Measurements from ENCODE around the gene TECPR2.

The TECPR2 gene

DNA sequence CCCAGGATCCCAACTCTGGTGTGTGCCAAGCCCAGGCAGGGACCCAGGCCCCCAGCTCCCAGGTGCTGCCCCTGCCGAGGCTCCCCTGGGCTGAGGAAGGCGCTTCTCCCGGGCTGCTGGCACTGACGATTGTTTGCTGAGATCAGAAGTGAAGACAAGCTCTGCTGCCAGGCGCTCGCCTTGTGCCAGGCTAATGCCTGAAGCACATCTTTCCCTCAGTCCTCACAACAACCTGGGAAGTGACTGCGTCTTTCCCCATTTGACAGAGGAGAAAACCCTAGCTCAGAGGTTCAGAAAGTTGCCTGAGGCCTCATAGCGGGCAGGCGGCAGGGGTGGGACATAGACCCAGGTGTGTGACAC lies 110.0 kb downstream of the TECPR2 start:
- no peak overlapping the region for H3K4me3 ChIP-seq (ENCODE audit: low read depth, low read length)
- TF ChIP-seq, protein P1, sequence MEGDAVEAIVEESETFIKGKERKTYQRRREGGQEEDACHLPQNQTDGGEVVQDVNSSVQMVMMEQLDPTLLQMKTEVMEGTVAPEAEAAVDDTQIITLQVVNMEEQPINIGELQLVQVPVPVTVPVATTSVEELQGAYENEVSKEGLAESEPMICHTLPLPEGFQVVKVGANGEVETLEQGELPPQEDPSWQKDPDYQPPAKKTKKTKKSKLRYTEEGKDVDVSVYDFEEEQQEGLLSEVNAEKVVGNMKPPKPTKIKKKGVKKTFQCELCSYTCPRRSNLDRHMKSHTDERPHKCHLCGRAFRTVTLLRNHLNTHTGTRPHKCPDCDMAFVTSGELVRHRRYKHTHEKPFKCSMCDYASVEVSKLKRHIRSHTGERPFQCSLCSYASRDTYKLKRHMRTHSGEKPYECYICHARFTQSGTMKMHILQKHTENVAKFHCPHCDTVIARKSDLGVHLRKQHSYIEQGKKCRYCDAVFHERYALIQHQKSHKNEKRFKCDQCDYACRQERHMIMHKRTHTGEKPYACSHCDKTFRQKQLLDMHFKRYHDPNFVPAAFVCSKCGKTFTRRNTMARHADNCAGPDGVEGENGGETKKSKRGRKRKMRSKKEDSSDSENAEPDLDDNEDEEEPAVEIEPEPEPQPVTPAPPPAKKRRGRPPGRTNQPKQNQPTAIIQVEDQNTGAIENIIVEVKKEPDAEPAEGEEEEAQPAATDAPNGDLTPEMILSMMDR (IDR thresholded peaks at IDR 0.05; ENCODE audit: low read depth, low read length, missing control alignments): no peak
- DNase-seq (ENCODE audit: low read depth): no peak

DNA sequence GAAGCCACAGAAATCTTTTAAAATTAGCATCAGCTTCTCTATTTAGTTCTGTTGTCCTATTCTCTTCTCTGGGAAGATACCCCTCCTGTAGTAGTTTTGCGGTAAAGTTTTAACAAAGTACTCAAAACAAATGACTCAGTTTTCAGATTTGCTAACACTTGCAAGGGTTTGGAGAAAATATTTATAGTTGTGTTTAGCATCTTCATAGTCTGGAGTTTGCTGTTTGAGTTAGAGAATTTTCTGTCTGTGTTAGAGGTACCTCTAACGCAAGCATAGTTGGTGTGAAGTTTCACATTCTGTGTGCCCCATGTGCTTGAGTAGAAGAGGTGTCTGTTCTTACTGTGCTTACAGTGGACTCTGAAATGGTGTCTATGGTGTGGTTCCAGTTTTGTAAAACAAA lies 110.8 kb downstream of the TECPR2 start:
- H3K4me3 ChIP-seq (ENCODE audit: low read depth, low read length): no peak overlapping the region
- DNase-seq (ENCODE audit: low read depth): no peak
- TF ChIP-seq, protein P1 (IDR thresholded peaks at IDR 0.05; ENCODE audit: low read depth, low read length, missing control alignments): no peak

DNA sequence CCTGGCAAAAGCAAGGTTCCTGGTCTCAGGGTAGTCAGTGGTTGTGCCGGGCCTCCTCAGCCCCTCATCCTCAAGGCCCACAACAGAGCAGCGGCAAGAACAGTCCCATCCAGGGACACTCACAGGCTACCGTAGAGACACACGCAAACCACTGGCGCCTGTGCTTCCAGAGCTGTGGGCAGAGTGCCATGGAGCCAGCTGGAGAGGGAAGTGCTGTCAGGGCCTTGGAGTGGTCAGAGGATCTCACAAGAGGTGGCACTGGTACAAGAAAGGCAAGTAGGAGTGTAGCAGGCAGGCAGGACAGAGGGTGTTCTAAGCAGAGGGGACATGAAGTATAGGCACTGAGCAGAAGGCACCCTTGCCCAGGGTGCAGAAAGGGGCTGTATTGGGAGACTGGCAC lies 112.2 kb downstream of the TECPR2 start:
- TF ChIP-seq, protein P1 (IDR thresholded peaks at IDR 0.05; ENCODE audit: low read depth, low read length, missing control alignments): no peak
- DNase-seq (ENCODE audit: low read depth): no peak
- no peak overlapping the region for H3K4me3 ChIP-seq (ENCODE audit: low read depth, low read length)

DNA sequence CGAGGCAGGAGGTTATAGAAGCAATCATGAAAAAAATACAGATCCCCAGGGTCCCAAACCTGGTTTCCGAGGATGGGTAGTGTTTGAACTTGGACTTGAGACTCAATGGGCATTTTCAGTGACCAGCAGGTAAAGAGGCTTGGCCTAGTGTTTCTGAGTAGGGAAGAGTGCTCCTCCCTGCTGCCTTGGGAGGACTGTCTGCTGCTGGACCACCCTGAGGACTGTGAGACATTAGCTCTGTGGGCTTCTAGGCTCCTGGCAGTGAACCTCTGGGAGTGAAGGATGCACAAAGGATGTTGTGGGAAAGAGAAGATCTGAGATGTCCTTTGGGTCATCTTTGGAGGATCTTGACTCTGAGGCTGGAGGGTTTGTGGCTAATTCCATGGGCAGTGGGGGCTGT lies 116.4 kb downstream of the TECPR2 start:
- no peak for DNase-seq (ENCODE audit: low read depth)
- H3K4me3 ChIP-seq (ENCODE audit: low read depth, low read length): no peak overlapping the region
- TF ChIP-seq, protein P1 (IDR thresholded peaks at IDR 0.05; ENCODE audit: low read depth, low read length, missing control alignments): no peak

DNA sequence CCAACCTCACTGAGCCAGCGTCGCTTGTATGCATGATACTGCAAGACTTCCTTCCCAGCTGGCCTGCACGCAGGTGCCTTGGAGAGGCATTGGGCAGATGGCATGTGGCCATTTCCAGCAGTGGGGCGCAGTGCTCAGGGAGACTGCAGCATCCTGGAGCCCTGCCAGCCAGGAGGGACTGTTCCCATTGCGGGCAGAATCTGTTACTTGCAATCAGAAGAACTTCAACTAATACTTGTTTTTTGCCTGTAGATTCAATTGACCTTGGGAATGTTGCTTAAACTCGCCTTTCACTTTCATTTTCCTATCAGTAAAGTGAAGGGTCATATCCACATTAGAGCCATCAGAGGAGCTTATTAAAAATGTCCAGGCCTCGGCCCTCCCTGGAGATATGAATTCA lies 117.0 kb downstream of the TECPR2 start:
- no peak overlapping the region for H3K4me3 ChIP-seq (ENCODE audit: low read depth, low read length)
- no peak for DNase-seq (ENCODE audit: low read depth)
- TF ChIP-seq, protein P1 (IDR thresholded peaks at IDR 0.05; ENCODE audit: low read depth, low read length, missing control alignments): no peak

DNA sequence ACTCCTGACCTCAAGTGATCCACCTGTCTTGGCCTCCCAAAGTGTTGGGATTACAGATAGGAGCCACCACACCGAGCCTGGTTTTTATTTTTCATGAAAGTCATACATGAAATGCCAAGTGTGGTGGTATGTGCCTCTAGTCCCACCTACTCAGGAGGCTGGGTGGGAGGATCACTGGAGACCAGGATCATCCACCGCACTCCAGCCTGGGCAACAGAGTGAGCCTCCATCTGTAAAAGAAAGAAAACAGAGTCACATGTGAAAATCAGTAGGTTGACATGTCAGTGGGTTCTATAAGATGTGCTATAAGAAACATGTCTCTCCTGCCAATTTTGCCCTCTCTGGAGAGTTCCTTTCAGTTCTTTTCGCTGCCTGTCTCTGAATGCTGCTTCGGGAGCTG lies 118.6 kb downstream of the TECPR2 start:
- TF ChIP-seq, protein P1 (IDR thresholded peaks at IDR 0.05; ENCODE audit: low read depth, low read length, missing control alignments): no peak
- H3K4me3 ChIP-seq (ENCODE audit: low read depth, low read length): no peak overlapping the region

DNA sequence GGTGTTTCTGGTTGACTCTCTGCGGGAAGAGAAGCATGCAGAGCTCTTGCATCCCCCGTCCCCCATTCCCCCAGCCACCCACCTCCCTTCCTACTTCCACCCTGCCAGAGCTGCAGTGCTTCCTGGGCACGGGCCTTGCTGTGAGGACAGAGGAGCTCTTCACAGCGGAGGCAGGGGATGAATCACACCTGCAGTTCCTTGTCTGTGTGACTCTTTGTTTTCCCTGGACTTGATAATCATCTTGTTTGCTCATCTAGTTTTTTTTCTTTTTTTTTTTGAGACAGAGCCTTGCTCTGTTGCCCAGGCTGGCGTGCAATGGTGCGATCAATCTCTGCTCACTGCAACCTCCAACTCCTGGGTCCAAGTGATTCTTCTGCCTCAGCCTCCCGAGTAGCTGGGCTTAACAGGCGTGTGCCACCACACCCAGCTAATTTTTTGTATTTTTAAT lies 119.1 kb downstream of the TECPR2 start:
- no peak for DNase-seq (ENCODE audit: low read depth)
- TF ChIP-seq, protein P1 (IDR thresholded peaks at IDR 0.05; ENCODE audit: low read depth, low read length, missing control alignments): no peak
- no peak overlapping the region for H3K4me3 ChIP-seq (ENCODE audit: low read depth, low read length)

More for the DNA sequence above, 118.6 kb downstream of the TECPR2 start:
- DNase-seq (ENCODE audit: low read depth): no peak

Measured in GM12864 (cell line).